Astrocyte (in vitro differentiated cells and primary cell): ENCODE measurements around the gene ARF1.

Source experiments
- EZH2 ChIP-seq: IDR thresholded peaks from 2 replicates; pipeline ENCODE4 v1.6.1; 2012; ENCODE audit warnings: mild to moderate bottlenecking, low read length, inconsistent platforms; ENCODE audit not compliant: insufficient read depth
- TF ChIP-seq, protein P1 (sequence below): IDR thresholded peaks from 2 replicates; pipeline ENCODE4 v1.5.1; 2011; ENCODE audit warnings: low read depth, mild to moderate bottlenecking, inconsistent platforms, low read length, moderate library complexity; ENCODE audit not compliant: insufficient read depth

DNA sequence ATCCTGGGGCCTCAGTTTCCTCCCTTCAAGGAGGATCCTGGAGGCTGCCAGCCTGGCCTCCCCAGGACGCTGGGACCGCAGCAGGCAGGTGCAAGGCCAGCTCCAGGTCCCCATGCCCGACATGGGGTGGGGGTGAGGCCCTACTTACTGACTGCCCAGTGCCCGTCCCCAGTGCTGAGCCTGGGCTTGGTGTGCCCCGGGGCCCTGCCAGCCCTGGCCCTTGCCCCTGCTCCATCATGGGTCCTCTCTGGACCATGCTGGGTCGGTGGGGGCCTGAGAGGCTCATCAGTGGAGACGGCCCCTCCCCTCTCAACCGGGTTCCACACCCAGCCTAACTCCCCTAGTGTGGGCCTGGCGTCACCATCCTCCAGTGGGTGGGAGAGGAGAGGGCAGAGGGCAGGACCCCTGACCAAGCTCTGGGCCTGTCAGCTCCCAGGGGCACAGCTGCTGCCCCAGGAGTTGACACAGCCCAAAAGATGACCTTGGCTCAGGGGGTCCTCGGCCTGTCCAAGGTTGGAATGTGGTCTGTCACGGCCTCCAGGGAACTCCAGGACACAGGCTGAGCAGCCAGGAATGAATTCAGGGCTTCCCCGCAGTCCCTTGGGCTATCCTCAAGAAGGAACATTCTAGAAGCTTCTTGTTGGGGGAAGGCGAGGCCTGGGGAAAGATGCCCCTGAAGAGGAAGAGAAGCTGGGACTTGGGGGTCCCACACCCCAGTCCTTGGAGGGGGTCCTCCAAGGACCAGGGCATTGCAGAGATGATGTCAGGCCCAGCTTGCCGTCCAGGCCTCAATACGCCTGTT, 17.6 kb upstream of the ARF1 start:
- TF ChIP-seq, protein P1, sequence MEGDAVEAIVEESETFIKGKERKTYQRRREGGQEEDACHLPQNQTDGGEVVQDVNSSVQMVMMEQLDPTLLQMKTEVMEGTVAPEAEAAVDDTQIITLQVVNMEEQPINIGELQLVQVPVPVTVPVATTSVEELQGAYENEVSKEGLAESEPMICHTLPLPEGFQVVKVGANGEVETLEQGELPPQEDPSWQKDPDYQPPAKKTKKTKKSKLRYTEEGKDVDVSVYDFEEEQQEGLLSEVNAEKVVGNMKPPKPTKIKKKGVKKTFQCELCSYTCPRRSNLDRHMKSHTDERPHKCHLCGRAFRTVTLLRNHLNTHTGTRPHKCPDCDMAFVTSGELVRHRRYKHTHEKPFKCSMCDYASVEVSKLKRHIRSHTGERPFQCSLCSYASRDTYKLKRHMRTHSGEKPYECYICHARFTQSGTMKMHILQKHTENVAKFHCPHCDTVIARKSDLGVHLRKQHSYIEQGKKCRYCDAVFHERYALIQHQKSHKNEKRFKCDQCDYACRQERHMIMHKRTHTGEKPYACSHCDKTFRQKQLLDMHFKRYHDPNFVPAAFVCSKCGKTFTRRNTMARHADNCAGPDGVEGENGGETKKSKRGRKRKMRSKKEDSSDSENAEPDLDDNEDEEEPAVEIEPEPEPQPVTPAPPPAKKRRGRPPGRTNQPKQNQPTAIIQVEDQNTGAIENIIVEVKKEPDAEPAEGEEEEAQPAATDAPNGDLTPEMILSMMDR, result no peak
- TF ChIP-seq EZH2, result no peak
